ENCODE measurements around the gene SLC66A3.

Gene SLC66A3

GRCh38 chr2:11128243-11128951 lies 26.9 kb upstream of the SLC66A3 start:
- Histone ChIP-seq H3K27ac (ENCODE audit: low read length, poor library complexity, severe bottlenecking) (no peak overlapping the region), H4K91ac (ENCODE audit: low read length) (no peak overlapping the region), H3K14ac (ENCODE audit: low read length in 2 of 2) (no peak overlapping the region), H3K9ac (ENCODE audit: low read length) (no peak overlapping the region), H3K18ac (ENCODE audit: low read depth in 1 of 2, low read length in 2 of 2) (peak overlapping the region in 1 of 2 experiments; percentile 54), H2BK120ac (ENCODE audit: low read depth, low read length) (no peak overlapping the region), H3K79me1 (replicated peaks; ENCODE audit: low read length, poor library complexity, severe bottlenecking) (no peaks in the 10 kb centered on the region), H3K36me3 (ENCODE audit: control insufficient read depth in 1 of 2, insufficient read depth in 2 of 2, low read depth in 1 of 2, low read length in 2 of 2) (no peaks in the 10 kb centered on the region), H3K4me2 (ENCODE audit: low read length, poor library complexity, severe bottlenecking) (no peak overlapping the region), H3K27me3 (ENCODE audit: control insufficient read depth in 1 of 2, insufficient read depth in 1 of 2, low read length in 2 of 2) (peaks cover 16 to 37% of the 10 kb centered on the region in 2 experiments), H3K9me3 (ENCODE audit: control insufficient read depth, low read length) (no peaks in the 10 kb centered on the region), H2BK15ac (ENCODE audit: low read depth, poor library complexity, severe bottlenecking) (peak overlapping the region; percentile 44), H4K8ac (ENCODE audit: low read length) (no peak overlapping the region), H3K4me1 (ENCODE audit: control insufficient read depth, insufficient read depth, low read depth, low read length) (peaks cover 14% of the 10 kb centered on the region), H2BK5ac (ENCODE audit: low read depth, low read length, poor library complexity, severe bottlenecking) (no peak overlapping the region), H2AK5ac (ENCODE audit: low read length, severe bottlenecking) (no peak overlapping the region), H3K23ac (ENCODE audit: low read length in 2 of 2) (no peak overlapping the region), H2AFZ (ENCODE audit: low read depth, low read length) (no peak overlapping the region), H3K4ac (ENCODE audit: low read depth in 1 of 2, low read length in 2 of 2) (no peak overlapping the region), H2BK12ac (ENCODE audit: low read length in 2 of 2) (peak overlapping the region in 1 of 2 experiments; percentile 15), H3K4me3 (ENCODE audit: insufficient read depth in 1 of 2, low read depth in 1 of 2, low read length in 2 of 2) (no peak overlapping the region)
- WGBS = 60% methylated on average over 11 of the region's 11 CpGs
- peak; percentile 70 for DNase-seq

- 10% methylated on average over 40 of the region's 46 CpGs for WGBS
- Histone ChIP-seq H2AFZ (ENCODE audit: low read depth, low read length) (peak overlapping the region; percentile 92), H4K91ac (ENCODE audit: low read length) (peak overlapping the region; percentile 85)
These were observed 25.4 kb upstream of the SLC66A3 start for GRCh38 chr2:11129598-11130449.

GRCh38 chr2:11131166-11131920 lies 23.9 kb upstream of the SLC66A3 start:
- H3K79me1 ChIP-seq (replicated peaks; ENCODE audit: low read length, poor library complexity, severe bottlenecking) = no peaks in the 10 kb centered on the region
- H3K9me3 ChIP-seq (ENCODE audit: control insufficient read depth, low read length) = no peaks in the 10 kb centered on the region
- H3K36me3 ChIP-seq (ENCODE audit: control insufficient read depth in 1 of 2, insufficient read depth in 2 of 2, low read depth in 1 of 2, low read length in 2 of 2) = no peaks in the 10 kb centered on the region
- 95% methylated on average over 20 of the region's 20 CpGs for WGBS
- no peak overlapping the region for H3K27ac ChIP-seq (ENCODE audit: low read length, poor library complexity, severe bottlenecking)
- H2AFZ ChIP-seq (ENCODE audit: low read depth, low read length) = no peak overlapping the region
- peak overlapping the region; percentile 95 for H2BK15ac ChIP-seq (ENCODE audit: low read depth, poor library complexity, severe bottlenecking)
- peak overlapping the region; percentile 29 for H2AK5ac ChIP-seq (ENCODE audit: low read length, severe bottlenecking)
- H2BK12ac ChIP-seq (ENCODE audit: low read length in 2 of 2) = peak overlapping the region in 1 of 2 experiments; percentile 15
- peak overlapping the region; percentile 29 for H4K8ac ChIP-seq (ENCODE audit: low read length)
- no peak overlapping the region for H3K4me3 ChIP-seq (ENCODE audit: insufficient read depth in 1 of 2, low read depth in 1 of 2, low read length in 2 of 2)
- peaks cover 17% of the 10 kb centered on the region for H3K4me1 ChIP-seq (ENCODE audit: control insufficient read depth, insufficient read depth, low read depth, low read length)
- no peak overlapping the region for H3K18ac ChIP-seq (ENCODE audit: low read depth in 1 of 2, low read length in 2 of 2)
- peaks cover 19 to 48% of the 10 kb centered on the region in 2 experiments for H3K27me3 ChIP-seq (ENCODE audit: control insufficient read depth in 1 of 2, insufficient read depth in 1 of 2, low read length in 2 of 2)
- no peak overlapping the region for H2BK120ac ChIP-seq (ENCODE audit: low read depth, low read length)
- no peak overlapping the region for H3K23ac ChIP-seq (ENCODE audit: low read length in 2 of 2)
- no peak overlapping the region for H3K14ac ChIP-seq (ENCODE audit: low read length in 2 of 2)
- no peak overlapping the region for H2BK5ac ChIP-seq (ENCODE audit: low read depth, low read length, poor library complexity, severe bottlenecking)
- DNase-seq = no peak
- H3K4me2 ChIP-seq (ENCODE audit: low read length, poor library complexity, severe bottlenecking) = no peak overlapping the region
- peak overlapping the region; percentile 24 for H4K91ac ChIP-seq (ENCODE audit: low read length)
- H3K4ac ChIP-seq (ENCODE audit: low read depth in 1 of 2, low read length in 2 of 2) = no peak overlapping the region
- H3K9ac ChIP-seq (ENCODE audit: low read length) = no peak overlapping the region

More at GRCh38 chr2:11129598-11130449, 25.4 kb upstream of the SLC66A3 start:
- H3K4ac ChIP-seq (ENCODE audit: low read depth in 1 of 2, low read length in 2 of 2) = peak overlapping the region; percentile 44 to 82
- H3K23ac ChIP-seq (ENCODE audit: low read length in 2 of 2) = no peak overlapping the region
- peak overlapping the region; percentile 4 for H2AK5ac ChIP-seq (ENCODE audit: low read length, severe bottlenecking)
- H3K18ac ChIP-seq (ENCODE audit: low read depth in 1 of 2, low read length in 2 of 2) = peak overlapping the region; percentile 70 to 86
- no peak overlapping the region for H2BK120ac ChIP-seq (ENCODE audit: low read depth, low read length)
- H3K27me3 ChIP-seq (ENCODE audit: control insufficient read depth in 1 of 2, insufficient read depth in 1 of 2, low read length in 2 of 2) = peaks cover 19 to 41% of the 10 kb centered on the region in 2 experiments
- H3K4me2 ChIP-seq (ENCODE audit: low read length, poor library complexity, severe bottlenecking) = peak overlapping the region; percentile 80
- no peak overlapping the region for H2BK5ac ChIP-seq (ENCODE audit: low read depth, low read length, poor library complexity, severe bottlenecking)
- H3K27ac ChIP-seq (ENCODE audit: low read length, poor library complexity, severe bottlenecking) = no peak overlapping the region
- H3K9ac ChIP-seq (ENCODE audit: low read length) = peak overlapping the region; percentile 8
- H3K14ac ChIP-seq (ENCODE audit: low read length in 2 of 2) = peak overlapping the region in 1 of 2 experiments; percentile 11
- peak overlapping the region; percentile 90 for H4K8ac ChIP-seq (ENCODE audit: low read length)
- H3K4me1 ChIP-seq (ENCODE audit: control insufficient read depth, insufficient read depth, low read depth, low read length) = peaks cover 17% of the 10 kb centered on the region
- H2BK12ac ChIP-seq (ENCODE audit: low read length in 2 of 2) = peak overlapping the region; percentile 11 to 93
- H3K9me3 ChIP-seq (ENCODE audit: control insufficient read depth, low read length) = no peaks in the 10 kb centered on the region
- peak overlapping the region; percentile 12 for H2BK15ac ChIP-seq (ENCODE audit: low read depth, poor library complexity, severe bottlenecking)
- H3K79me1 ChIP-seq (replicated peaks; ENCODE audit: low read length, poor library complexity, severe bottlenecking) = no peaks in the 10 kb centered on the region
- DNase-seq = peak; percentile 35
- H3K36me3 ChIP-seq (ENCODE audit: control insufficient read depth in 1 of 2, insufficient read depth in 2 of 2, low read depth in 1 of 2, low read length in 2 of 2) = no peaks in the 10 kb centered on the region
- H3K4me3 ChIP-seq (ENCODE audit: insufficient read depth in 1 of 2, low read depth in 1 of 2, low read length in 2 of 2) = peak overlapping the region; percentile 43 to 60

All from mesenchymal stem cell (in vitro differentiated cells and primary cell).